ENCODE measurements around the gene ZNF618. TPM values are rescaled to one million over a fixed set of nuclear protein-coding genes. Genes with fewer than 3 reads are reported as not detected.

Gene ZNF618
- total RNA-seq, 1 donor from 2014 or later = 0.25 TPM

DNA sequence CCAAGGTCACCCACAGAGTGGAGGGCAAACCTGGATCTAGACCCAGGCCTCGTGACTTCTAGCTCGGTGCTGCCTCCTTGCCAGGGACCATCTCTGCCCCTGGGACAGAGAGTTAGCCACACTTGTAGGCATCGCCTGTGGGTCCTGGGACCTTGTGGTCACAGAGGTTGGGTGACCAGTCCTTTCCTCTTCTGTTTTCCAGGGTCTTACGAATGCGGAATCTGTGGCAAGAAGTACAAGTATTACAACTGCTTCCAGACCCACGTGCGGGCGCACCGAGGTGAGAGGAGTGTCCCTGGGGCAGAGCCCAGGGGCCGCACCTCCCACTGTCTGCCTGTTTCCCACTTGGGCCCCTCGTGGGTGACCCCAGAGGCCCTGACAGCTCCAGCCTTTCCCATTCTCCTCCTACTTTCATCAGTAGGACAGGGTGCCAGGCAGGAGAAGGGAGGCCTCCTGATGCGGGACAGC is 125.7 kb downstream of the ZNF618 start:
- Mint-ChIP-seq H3K27me3 (ENCODE audit: low read depth) (no peaks in the 10 kb centered on the region), H3K4me3 (ENCODE audit: low read depth) (no peak overlapping the region), H3K36me3 (ENCODE audit: low read depth) (no peaks in the 10 kb centered on the region), H3K4me1 (ENCODE audit: low read depth) (no peaks in the 10 kb centered on the region), H3K9me3 (no peaks in the 10 kb centered on the region), H3K27ac (no peak overlapping the region)
- peak; percentile 4 for DNase-seq (ENCODE audit: low spot score)
- intact Hi-C loops (cut with micrococcal nuclease) = no loop called here

DNA sequence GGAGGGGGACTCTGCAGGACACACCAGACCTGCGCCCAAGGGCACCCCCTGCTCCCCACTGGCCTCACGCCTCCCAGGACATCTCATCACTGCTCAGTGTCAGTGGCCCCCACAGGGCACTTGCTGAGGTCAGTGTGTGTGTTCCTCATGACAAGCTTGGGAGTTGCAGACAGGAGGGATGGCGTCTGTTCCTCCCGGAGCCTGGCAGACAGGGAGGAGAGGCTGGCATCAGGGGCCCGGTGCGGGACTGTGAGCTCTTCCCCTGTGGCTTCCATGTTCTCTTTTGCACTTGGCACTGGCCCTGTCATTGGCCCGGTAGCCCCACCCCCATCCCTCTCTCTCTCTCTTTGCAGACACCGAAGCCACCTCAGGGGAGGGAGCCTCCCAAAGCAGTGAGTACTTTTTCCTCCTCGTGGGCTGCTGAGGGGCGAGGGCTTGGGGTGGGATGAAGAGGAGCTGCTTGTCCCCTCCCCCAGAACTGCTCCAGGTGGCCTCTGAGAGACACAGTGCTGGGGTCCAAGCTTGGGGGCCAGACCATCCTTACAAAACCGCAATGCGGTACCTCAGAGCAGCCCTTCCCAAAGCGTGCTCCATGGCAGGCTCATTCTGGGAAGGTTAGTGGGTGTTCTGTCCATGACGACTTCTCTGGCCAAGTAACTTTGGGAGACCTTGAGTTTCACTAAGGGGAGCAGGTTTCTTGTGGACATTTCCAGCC is 126.3 kb downstream of the ZNF618 start:
- Mint-ChIP-seq H3K36me3 (ENCODE audit: low read depth) (no peaks in the 10 kb centered on the region), H3K27ac (no peak overlapping the region), H3K4me3 (ENCODE audit: low read depth) (no peak overlapping the region), H3K4me1 (ENCODE audit: low read depth) (no peaks in the 10 kb centered on the region), H3K27me3 (ENCODE audit: low read depth) (no peaks in the 10 kb centered on the region), H3K9me3 (no peaks in the 10 kb centered on the region)
- intact Hi-C loops (cut with micrococcal nuclease) = no loop called here
- DNase-seq (ENCODE audit: low spot score) = no peak

DNA sequence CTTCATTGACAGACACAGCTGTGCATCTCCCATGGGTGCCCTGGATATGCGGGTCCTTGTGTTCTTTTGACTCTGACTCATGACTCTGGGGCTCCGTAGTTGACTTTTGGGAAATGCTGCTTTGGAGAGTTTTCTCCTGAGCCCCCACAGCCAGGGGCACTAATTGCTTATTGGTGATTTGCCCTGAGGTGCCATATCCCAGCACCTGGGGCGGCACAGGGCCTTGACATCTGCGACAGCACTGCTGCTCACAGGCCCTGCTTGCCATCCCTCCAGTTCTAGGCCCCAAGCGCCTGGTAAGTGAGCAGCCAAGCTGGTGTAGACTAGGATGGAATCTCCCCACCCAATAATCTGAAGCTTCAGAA is 126.9 kb downstream of the ZNF618 start:
- no peak overlapping the region for H3K27ac Mint-ChIP-seq
- DNase-seq (ENCODE audit: low spot score) = peak; percentile 6
- intact Hi-C loops (cut with micrococcal nuclease) = no loop called here

DNA sequence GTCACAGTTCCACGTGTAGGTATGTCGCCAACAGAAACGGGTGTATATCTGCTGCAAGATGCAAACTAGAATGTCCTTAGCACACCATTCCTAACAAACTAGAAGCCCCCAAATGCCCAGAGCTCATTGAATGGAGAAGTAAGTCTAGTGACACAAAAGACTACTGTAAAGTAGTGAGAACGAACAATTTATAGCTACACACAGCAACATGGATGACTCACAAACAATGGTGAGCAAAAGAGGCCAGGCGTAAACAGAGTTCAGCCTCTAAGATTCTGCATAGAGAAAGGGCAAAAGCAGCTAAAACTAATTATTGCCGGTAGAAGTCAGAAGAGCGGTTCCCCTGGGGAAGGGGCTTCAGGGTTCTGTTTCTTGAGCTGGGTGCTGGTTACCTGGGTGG is 127.2 kb downstream of the ZNF618 start:
- intact Hi-C loops (cut with micrococcal nuclease) = no loop called here
- Mint-ChIP-seq H3K27me3 (ENCODE audit: low read depth) (no peaks in the 10 kb centered on the region), H3K27ac (no peak overlapping the region), H3K9me3 (no peaks in the 10 kb centered on the region), H3K36me3 (ENCODE audit: low read depth) (no peaks in the 10 kb centered on the region), H3K4me1 (ENCODE audit: low read depth) (no peaks in the 10 kb centered on the region), H3K4me3 (ENCODE audit: low read depth) (no peak overlapping the region)
- DNase-seq (ENCODE audit: low spot score) = peak; percentile 2

More for the DNA sequence above, 126.9 kb downstream of the ZNF618 start:
- Mint-ChIP-seq H3K36me3 (ENCODE audit: low read depth) (no peaks in the 10 kb centered on the region), H3K4me3 (ENCODE audit: low read depth) (no peak overlapping the region), H3K27me3 (ENCODE audit: low read depth) (no peaks in the 10 kb centered on the region), H3K9me3 (no peaks in the 10 kb centered on the region), H3K4me1 (ENCODE audit: low read depth) (no peaks in the 10 kb centered on the region)

DNA sequence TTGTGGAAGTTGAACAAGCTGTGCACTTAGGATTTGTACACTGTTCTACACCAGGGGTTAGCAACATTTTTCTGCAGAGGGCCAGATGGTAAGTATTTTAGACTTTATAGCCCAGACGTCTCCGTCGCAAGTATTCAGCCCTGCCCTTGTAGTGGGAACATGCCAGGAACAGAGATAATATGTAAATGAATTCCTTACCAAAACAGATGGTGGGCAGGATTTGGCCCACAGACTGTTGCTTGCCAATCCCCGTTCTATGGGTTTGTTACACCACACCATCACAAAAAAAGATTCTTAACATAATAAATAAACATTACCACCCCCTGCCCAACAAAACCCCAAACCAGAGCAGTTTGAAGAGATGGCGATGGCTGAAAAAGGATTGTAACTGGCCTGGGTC is 127.6 kb downstream of the ZNF618 start:
- DNase-seq (ENCODE audit: low spot score) = no peak
- Mint-ChIP-seq H3K27me3 (ENCODE audit: low read depth) (no peaks in the 10 kb centered on the region), H3K36me3 (ENCODE audit: low read depth) (no peaks in the 10 kb centered on the region), H3K4me1 (ENCODE audit: low read depth) (no peaks in the 10 kb centered on the region), H3K4me3 (ENCODE audit: low read depth) (no peak overlapping the region), H3K27ac (no peak overlapping the region), H3K9me3 (no peaks in the 10 kb centered on the region)
- intact Hi-C loops (cut with micrococcal nuclease) = no loop called here

DNA sequence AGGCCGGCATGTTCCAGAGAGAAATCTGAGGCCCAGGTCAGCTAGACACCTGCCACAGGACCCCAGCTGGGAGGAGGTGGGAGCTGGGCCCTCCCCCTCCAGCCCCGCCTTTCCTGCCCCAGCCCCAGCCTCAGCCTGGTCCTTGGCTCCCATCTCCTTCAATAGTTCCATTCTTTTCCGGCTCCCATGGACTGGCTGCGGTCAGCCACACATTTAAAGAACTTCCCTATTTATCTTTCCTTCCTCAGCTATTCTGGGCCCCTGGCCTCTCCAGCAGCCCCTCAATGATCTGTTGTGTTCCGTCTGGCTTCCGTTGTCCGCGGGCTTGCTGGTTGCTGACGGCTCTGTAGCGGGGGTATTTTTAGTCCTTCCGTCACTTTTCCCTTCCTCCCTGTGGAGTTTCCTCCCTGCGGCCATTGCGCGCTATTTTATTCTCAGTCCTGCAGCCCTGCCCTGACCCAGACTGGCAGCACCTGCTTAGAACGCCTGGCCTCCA is 128.2 kb downstream of the ZNF618 start:
- H3K4me3 Mint-ChIP-seq (ENCODE audit: low read depth) = no peak overlapping the region
- H3K27ac Mint-ChIP-seq = no peak overlapping the region
- DNase-seq (ENCODE audit: low spot score) = peak; percentile 3
- H3K9me3 Mint-ChIP-seq = no peaks in the 10 kb centered on the region
- H3K27me3 Mint-ChIP-seq (ENCODE audit: low read depth) = no peaks in the 10 kb centered on the region
- H3K4me1 Mint-ChIP-seq (ENCODE audit: low read depth) = no peaks in the 10 kb centered on the region
- intact Hi-C loops (cut with micrococcal nuclease) = no loop called here
- H3K36me3 Mint-ChIP-seq (ENCODE audit: low read depth) = no peaks in the 10 kb centered on the region

- no peak for DNase-seq (ENCODE audit: low spot score)
- Mint-ChIP-seq H3K27ac (no peak overlapping the region), H3K4me3 (ENCODE audit: low read depth) (no peak overlapping the region), H3K36me3 (ENCODE audit: low read depth) (no peaks in the 10 kb centered on the region), H3K4me1 (ENCODE audit: low read depth) (no peaks in the 10 kb centered on the region), H3K9me3 (no peaks in the 10 kb centered on the region), H3K27me3 (ENCODE audit: low read depth) (no peaks in the 10 kb centered on the region)
- intact Hi-C loops (cut with micrococcal nuclease) = no loop called here
Measured at GRCh38 chr9:114005371-114006154, 129.5 kb downstream of the ZNF618 start.

DNA sequence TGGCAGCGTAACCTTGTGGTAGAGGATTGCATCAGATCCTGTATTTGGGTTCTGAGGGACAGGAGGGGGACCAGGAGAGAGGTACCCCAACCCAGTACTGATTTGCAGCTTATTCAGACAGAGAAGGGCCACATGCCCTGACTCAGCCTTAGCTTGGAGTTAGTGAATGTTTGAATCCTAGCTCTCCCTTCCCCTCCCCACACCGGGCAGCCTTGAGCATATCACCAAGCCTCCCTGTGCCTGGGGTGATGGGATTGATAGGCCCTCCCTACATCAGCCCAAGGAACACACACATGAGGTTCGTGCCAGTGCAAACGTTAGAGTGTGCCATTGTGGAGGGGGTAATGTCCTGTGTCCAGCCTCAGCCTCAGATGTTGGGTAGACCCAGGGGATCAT is 130.0 kb downstream of the ZNF618 start:
- Mint-ChIP-seq H3K4me3 (ENCODE audit: low read depth) (no peak overlapping the region), H3K27me3 (ENCODE audit: low read depth) (no peaks in the 10 kb centered on the region), H3K9me3 (no peaks in the 10 kb centered on the region), H3K27ac (no peak overlapping the region), H3K36me3 (ENCODE audit: low read depth) (no peaks in the 10 kb centered on the region), H3K4me1 (ENCODE audit: low read depth) (no peaks in the 10 kb centered on the region)
- no peak for DNase-seq (ENCODE audit: low spot score)
- intact Hi-C loops (cut with micrococcal nuclease) = no loop called here

GRCh38 chr9:114006931-114007691 is 131.0 kb downstream of the ZNF618 start:
- intact Hi-C loops (cut with micrococcal nuclease) = no loop called here
- H3K4me3 Mint-ChIP-seq (ENCODE audit: low read depth) = no peak overlapping the region
- DNase-seq (ENCODE audit: low spot score) = no peak
- no peaks in the 10 kb centered on the region for H3K36me3 Mint-ChIP-seq (ENCODE audit: low read depth)
- H3K27ac Mint-ChIP-seq = no peak overlapping the region
- no peaks in the 10 kb centered on the region for H3K27me3 Mint-ChIP-seq (ENCODE audit: low read depth)
- no peaks in the 10 kb centered on the region for H3K9me3 Mint-ChIP-seq
- no peaks in the 10 kb centered on the region for H3K4me1 Mint-ChIP-seq (ENCODE audit: low read depth)

DNA sequence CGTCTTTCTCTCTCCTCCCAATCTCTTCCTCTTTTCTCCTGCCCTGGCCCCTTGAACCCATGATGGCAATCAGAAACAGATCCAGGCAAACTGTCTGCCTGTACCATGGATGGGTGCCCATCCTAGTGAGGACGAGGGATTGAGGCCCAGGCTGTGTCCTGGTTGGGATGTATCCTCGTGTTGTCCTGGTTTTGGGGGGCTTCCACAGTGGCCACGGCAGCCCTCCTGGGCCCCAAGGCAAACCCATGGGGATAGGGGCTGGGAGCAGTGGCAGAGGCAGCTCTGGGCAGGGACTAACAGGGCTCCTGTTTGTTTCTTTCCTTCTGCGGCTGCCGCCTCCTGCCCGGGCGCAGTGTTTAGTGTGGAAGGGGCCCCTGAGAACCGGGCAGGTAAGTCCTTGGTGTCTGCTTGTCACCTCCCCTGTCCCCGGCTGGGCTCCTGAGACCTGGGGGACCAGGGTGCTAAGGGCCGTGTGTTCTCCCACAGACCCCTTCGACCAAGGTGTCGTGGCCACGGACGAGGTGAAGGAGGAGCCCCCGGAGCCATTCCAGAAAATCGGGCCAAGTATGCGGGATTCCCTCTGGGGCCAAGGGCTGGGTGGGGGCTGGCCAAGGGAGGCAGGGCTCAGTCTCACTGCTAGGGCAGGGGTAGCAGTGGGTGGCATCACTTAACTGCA is 132.0 kb downstream of the ZNF618 start:
- Mint-ChIP-seq H3K4me3 (ENCODE audit: low read depth) (no peak overlapping the region), H3K27ac (no peak overlapping the region), H3K4me1 (ENCODE audit: low read depth) (no peaks in the 10 kb centered on the region), H3K36me3 (ENCODE audit: low read depth) (no peaks in the 10 kb centered on the region), H3K9me3 (no peaks in the 10 kb centered on the region), H3K27me3 (ENCODE audit: low read depth) (no peaks in the 10 kb centered on the region)
- DNase-seq (ENCODE audit: low spot score) = no peak
- intact Hi-C loops (cut with micrococcal nuclease) = no loop called here

DNA sequence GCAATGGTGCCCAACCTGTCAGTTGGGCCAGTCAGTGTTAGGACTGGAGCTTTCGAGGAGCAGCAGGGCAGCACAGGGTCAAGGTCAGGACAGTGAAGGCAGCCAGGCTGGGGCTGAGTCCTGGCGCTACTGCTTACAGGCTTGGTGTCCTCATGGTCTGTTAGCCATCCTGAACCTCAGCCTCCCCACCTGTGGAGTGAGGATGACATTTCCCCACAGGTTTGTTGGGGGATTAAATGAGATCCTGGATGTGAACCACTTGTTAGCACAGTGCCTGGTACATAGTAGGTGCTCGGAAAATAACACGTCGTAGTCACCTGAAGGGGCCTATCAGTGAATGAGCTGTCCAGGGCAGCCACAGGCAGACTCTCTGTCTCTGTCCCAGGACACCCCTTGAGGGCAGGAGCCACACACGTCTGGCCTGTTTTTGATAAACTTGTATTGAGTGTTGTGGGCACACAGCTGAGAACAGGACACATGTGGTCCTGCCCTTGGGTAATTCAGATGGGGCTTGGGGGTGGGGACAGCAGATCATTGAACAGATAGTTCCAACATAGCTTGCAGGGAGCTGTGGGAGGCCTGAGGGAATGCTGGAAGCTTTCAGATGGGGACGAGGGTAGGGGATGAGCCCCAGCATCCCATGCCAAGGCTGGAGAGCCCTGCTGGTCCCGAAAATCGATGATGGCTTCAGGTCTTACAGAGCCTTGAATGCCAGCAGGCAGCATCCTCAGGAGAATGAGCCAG is 132.7 kb downstream of the ZNF618 start:
- Mint-ChIP-seq H3K4me1 (ENCODE audit: low read depth) (no peaks in the 10 kb centered on the region), H3K36me3 (ENCODE audit: low read depth) (no peaks in the 10 kb centered on the region), H3K4me3 (ENCODE audit: low read depth) (no peak overlapping the region), H3K27me3 (ENCODE audit: low read depth) (no peaks in the 10 kb centered on the region), H3K27ac (no peak overlapping the region), H3K9me3 (no peaks in the 10 kb centered on the region)
- no peak for DNase-seq (ENCODE audit: low spot score)
- intact Hi-C loops (cut with micrococcal nuclease) = no loop called here

DNA sequence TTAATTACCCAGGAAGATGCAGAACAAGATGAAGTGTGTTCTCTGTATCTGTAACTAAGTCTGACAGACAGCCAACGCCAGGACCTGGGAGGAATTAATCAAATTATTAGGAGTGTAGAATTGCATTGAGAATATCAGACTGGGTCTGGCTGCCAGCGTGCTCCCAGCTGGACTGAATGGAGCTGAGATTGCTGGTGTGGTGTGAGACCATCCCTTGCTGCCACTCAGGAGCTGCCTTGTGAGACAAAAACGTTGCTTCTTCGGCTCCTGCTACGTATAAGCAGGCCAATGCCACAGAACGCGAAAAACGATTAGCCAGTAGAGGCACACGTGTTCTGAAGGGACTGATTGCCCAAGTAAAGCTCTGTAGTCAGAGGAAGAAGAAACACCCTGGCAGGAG is 135.2 kb downstream of the ZNF618 start:
- Mint-ChIP-seq H3K4me1 (ENCODE audit: low read depth) (no peaks in the 10 kb centered on the region), H3K4me3 (ENCODE audit: low read depth) (no peak overlapping the region)

More for the DNA sequence above, 135.2 kb downstream of the ZNF618 start:
- Mint-ChIP-seq H3K36me3 (ENCODE audit: low read depth) (no peaks in the 10 kb centered on the region), H3K27me3 (ENCODE audit: low read depth) (no peaks in the 10 kb centered on the region), H3K27ac (no peak overlapping the region), H3K9me3 (no peaks in the 10 kb centered on the region)
- no peak for DNase-seq (ENCODE audit: low spot score)
- intact Hi-C loops (cut with micrococcal nuclease) = no loop called here

Data from activated T-helper 2 cell treated with anti-CD3 and anti-CD28 coated beads, Interferon-gamma antibody, Interleukin-2, Interleukin-4, amounts not matched to agents 10 μg/mL and 5 μg/mL and 100 μg/mL, durations not matched to agents 14 hours and 24 hours and 36 hours (primary cell).